DOHH2 (cell line): Measurements from ENCODE around the gene DBR1.

ENCODE experiments used
- CTCF ChIP-seq: fragments of 200-600 bp; sonication (generic); IDR thresholded peaks from one replicate; pipeline ENCODE4 v1.5.1; 2014; ENCODE audit warnings: antibody characterized with exemption, mild to moderate bottlenecking, low read depth, low read length; ENCODE audit not compliant: poor library complexity, severe bottlenecking
- EZH2phosphoT487 ChIP-seq: fragments of 200-600 bp; sonication (generic); IDR thresholded peaks from 2 replicates; pipeline ENCODE4 v1.6.1; 2017; ENCODE audit warnings: borderline replicate concordance, mild to moderate bottlenecking, antibody characterized with exemption, low read length, moderate library complexity, mixed read lengths

- TF ChIP-seq CTCF (no peak), EZH2phosphoT487 (no peak)
Measured at GRCh38 chr3:138220788-138221187, 46.1 kb upstream of the DBR1 start.
